ENCODE measurements around the gene ADAMTS17. TPM values are rescaled to one million over a fixed set of nuclear protein-coding genes. Genes with fewer than 3 reads are reported as not detected.

Gene ADAMTS17
- total RNA-seq, 1 donor from 2014 or later: 3.4 TPM

DNA sequence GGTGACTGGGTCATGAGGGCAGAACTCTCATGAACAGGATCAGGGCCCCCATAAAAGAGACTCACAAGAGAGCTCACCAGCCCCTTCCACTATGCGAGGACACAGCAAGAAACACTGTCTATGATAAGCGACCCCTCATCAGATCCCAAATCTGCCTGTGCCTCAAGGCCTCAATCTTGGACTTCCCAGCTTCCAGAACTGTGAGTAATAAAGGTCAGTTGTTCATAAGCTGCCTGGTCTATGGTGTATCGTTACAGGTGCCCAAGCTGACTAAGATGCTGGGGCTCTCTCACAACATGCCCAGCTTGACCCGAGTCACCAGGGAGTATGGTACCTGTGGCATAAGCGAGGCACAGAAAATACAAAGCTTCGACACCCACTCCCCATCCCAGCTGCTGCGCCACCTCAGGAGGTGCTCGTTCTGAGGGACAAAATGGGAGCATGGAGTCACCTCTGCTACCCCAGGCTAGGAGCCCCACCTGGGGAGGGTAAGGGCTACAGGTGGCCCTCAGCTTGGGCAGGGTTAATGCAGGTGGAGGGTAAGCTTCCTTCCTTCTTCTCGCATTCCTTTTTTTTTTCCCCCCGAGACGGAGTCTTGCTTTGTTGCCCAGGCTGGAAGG lies 234.1 kb downstream of the ADAMTS17 start:
- peaks cover 26% of the 10 kb centered on the region for H3K4me1 Mint-ChIP-seq (ENCODE audit: low read depth)
- H3K27ac Mint-ChIP-seq (ENCODE audit: unreplicated experiment): no peak overlapping the region
- no peaks in the 10 kb centered on the region for H3K36me3 Mint-ChIP-seq (ENCODE audit: low read depth)
- no peak overlapping the region for H3K4me3 Mint-ChIP-seq (ENCODE audit: unreplicated experiment)
- no peaks in the 10 kb centered on the region for H3K9me3 Mint-ChIP-seq (ENCODE audit: low read depth)
- TF ChIP-seq, protein P1, sequence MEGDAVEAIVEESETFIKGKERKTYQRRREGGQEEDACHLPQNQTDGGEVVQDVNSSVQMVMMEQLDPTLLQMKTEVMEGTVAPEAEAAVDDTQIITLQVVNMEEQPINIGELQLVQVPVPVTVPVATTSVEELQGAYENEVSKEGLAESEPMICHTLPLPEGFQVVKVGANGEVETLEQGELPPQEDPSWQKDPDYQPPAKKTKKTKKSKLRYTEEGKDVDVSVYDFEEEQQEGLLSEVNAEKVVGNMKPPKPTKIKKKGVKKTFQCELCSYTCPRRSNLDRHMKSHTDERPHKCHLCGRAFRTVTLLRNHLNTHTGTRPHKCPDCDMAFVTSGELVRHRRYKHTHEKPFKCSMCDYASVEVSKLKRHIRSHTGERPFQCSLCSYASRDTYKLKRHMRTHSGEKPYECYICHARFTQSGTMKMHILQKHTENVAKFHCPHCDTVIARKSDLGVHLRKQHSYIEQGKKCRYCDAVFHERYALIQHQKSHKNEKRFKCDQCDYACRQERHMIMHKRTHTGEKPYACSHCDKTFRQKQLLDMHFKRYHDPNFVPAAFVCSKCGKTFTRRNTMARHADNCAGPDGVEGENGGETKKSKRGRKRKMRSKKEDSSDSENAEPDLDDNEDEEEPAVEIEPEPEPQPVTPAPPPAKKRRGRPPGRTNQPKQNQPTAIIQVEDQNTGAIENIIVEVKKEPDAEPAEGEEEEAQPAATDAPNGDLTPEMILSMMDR (IDR thresholded peaks at IDR 0.05): no peak
- no peaks in the 10 kb centered on the region for H3K27me3 Mint-ChIP-seq (ENCODE audit: low read depth)
- no peak for DNase-seq (ENCODE audit: low spot score)

DNA sequence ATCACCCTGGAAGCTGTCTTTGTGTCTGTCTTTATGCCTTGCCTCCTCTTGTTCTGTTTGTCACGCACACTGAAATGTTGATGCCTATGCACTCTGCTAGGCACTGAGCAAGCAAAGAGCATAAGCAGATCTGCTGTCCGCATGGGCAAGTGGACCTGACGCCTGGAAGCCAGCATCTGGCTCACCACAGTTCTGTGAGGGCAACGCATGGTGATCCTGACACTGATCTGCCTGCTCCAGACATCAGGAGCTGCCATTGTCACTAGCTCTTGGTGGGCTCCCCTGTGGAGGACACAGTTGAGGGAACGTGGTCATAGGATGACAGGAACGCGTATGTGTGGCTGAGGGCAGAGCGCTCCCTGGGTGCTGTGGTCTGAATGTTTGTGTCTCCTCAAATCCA lies 234.6 kb downstream of the ADAMTS17 start:
- H3K4me1 Mint-ChIP-seq (ENCODE audit: low read depth): peaks cover 20% of the 10 kb centered on the region
- TF ChIP-seq, protein P1 (IDR thresholded peaks at IDR 0.05): no peak
- H3K36me3 Mint-ChIP-seq (ENCODE audit: low read depth): no peaks in the 10 kb centered on the region
- H3K9me3 Mint-ChIP-seq (ENCODE audit: low read depth): no peaks in the 10 kb centered on the region
- DNase-seq (ENCODE audit: low spot score): no peak
- no peaks in the 10 kb centered on the region for H3K27me3 Mint-ChIP-seq (ENCODE audit: low read depth)
- no peak overlapping the region for H3K4me3 Mint-ChIP-seq (ENCODE audit: unreplicated experiment)
- no peak overlapping the region for H3K27ac Mint-ChIP-seq (ENCODE audit: unreplicated experiment)

DNA sequence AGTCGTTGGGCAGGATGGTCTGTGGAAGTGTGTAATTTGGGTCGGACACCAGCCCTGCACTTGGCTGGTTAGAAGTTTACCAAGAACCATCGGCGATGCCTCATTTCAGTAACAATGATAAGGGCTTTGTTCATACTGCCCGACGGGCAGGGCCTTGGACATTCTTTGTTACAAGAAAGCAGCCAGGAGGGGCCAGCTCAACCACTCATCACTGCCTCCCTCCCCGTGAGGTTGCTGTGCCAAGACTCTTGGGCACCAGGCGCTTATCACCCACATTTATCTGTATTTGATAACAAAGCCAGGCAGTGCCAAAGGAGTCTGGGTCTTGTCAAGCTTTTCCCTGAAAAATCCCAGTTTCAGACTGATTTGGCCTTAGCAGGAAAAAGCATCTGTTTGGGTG lies 235.0 kb downstream of the ADAMTS17 start:
- no peak overlapping the region for H3K4me3 Mint-ChIP-seq (ENCODE audit: unreplicated experiment)
- no peaks in the 10 kb centered on the region for H3K36me3 Mint-ChIP-seq (ENCODE audit: low read depth)
- H3K9me3 Mint-ChIP-seq (ENCODE audit: low read depth): no peaks in the 10 kb centered on the region

DNA sequence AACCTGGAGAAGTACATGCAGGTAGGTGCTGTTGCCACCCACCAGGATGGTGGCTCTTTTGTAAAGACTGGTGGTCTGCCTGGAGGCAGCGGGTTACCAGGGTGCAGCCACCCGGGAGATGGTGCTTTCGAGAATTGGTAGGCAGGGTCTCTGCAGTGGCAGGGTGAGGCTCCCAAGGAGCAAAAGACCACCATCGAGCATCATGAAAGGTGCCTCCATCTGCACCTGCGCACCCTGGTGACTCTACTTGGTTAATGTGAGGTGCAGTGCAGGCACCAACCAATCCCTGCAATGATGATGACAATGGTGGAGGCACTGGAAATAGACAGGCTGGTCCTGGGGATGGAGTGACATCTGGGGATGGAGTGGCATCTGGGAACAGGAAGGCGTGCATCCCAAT lies 236.7 kb downstream of the ADAMTS17 start:
- Mint-ChIP-seq H3K4me1 (ENCODE audit: low read depth) (no peaks in the 10 kb centered on the region), H3K27me3 (ENCODE audit: low read depth) (peaks cover 2% of the 10 kb centered on the region), H3K4me3 (ENCODE audit: unreplicated experiment) (no peak overlapping the region), H3K9me3 (ENCODE audit: low read depth) (no peaks in the 10 kb centered on the region), H3K36me3 (ENCODE audit: low read depth) (peaks cover 2% of the 10 kb centered on the region), H3K27ac (ENCODE audit: unreplicated experiment) (no peak overlapping the region)
- no peak for DNase-seq (ENCODE audit: low spot score)
- TF ChIP-seq, protein P1 (IDR thresholded peaks at IDR 0.05): no peak

More for the DNA sequence above, 235.0 kb downstream of the ADAMTS17 start:
- no peaks in the 10 kb centered on the region for H3K27me3 Mint-ChIP-seq (ENCODE audit: low read depth)
- no peak overlapping the region for H3K27ac Mint-ChIP-seq (ENCODE audit: unreplicated experiment)
- no peak for DNase-seq (ENCODE audit: low spot score)
- TF ChIP-seq, protein P1 (IDR thresholded peaks at IDR 0.05): no peak
- peaks cover 16% of the 10 kb centered on the region for H3K4me1 Mint-ChIP-seq (ENCODE audit: low read depth)

DNA sequence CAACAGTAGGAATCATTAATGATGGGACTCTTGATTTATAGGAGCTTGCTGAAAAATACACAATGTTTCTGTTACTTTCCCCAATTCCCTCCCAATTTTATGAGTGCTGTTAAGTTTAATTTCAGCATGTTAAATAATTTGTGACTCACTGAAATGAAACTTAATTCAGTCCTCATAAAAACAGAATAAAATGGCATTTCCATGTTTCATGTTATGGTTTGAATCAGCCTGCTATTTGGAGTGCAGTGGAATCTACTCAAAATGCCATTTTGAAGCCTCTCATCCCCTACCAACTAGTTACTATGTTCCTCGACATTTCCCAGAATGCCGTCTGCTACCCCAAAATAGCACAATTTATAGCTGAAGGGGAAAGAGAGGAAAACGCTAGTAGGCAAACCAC lies 237.5 kb downstream of the ADAMTS17 start:
- no peaks in the 10 kb centered on the region for H3K9me3 Mint-ChIP-seq (ENCODE audit: low read depth)
- H3K27ac Mint-ChIP-seq (ENCODE audit: unreplicated experiment): no peak overlapping the region
- H3K4me1 Mint-ChIP-seq (ENCODE audit: low read depth): no peaks in the 10 kb centered on the region
- TF ChIP-seq, protein P1 (IDR thresholded peaks at IDR 0.05): no peak
- no peak overlapping the region for H3K4me3 Mint-ChIP-seq (ENCODE audit: unreplicated experiment)
- DNase-seq (ENCODE audit: low spot score): no peak
- peaks cover 2% of the 10 kb centered on the region for H3K27me3 Mint-ChIP-seq (ENCODE audit: low read depth)
- H3K36me3 Mint-ChIP-seq (ENCODE audit: low read depth): peaks cover 2% of the 10 kb centered on the region
